ENCODE results near the gene WDR33. TPM values are rescaled to one million over a fixed set of nuclear protein-coding genes. Genes with fewer than 3 reads are reported as not detected.

The WDR33 gene
- total RNA-seq, 2 donors from 2014 or later: 34.9 to 55.6 TPM

DNA sequence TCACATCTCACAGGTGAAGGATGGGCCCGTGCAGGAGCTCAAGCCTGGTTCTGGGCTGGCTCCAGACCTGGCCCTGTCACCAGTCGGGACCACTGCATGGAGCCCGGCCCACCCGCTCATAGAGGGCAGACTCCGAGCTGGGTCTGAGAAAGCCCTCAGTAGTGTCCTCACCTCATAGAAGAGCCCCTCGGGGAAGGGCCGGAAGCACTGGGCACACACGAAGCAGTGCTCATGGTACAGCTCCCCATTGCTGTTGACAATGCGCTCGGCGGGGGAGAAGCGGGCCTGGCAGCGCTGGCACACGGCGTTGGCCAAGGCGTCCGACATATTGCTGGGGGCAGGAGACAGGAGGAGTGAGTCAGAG, 153.8 kb downstream of the WDR33 start:
- no peak overlapping the region for H3K4me3 ChIP-seq
- no peaks in the 10 kb centered on the region for H3K9me3 ChIP-seq
- no peak for DNase-seq (ENCODE audit: low spot score)
- H3K27me3 ChIP-seq (replicated peaks; ENCODE audit: insufficient read depth): no peaks in the 10 kb centered on the region
- H3K27ac ChIP-seq: peak overlapping the region; percentile 19 to 42
- peaks cover 35 to 76% of the 10 kb centered on the region in 2 donors for H3K4me1 ChIP-seq (ENCODE audit: control insufficient read depth in 1 of 2, low read depth in 2 of 2)
- ATAC-seq (ENCODE audit: insufficient number of reproducible peaks, low FRiP score, low read depth): no peak
- H3K36me3 ChIP-seq: peaks cover 37% of the 10 kb centered on the region
- TF ChIP-seq, protein P1, sequence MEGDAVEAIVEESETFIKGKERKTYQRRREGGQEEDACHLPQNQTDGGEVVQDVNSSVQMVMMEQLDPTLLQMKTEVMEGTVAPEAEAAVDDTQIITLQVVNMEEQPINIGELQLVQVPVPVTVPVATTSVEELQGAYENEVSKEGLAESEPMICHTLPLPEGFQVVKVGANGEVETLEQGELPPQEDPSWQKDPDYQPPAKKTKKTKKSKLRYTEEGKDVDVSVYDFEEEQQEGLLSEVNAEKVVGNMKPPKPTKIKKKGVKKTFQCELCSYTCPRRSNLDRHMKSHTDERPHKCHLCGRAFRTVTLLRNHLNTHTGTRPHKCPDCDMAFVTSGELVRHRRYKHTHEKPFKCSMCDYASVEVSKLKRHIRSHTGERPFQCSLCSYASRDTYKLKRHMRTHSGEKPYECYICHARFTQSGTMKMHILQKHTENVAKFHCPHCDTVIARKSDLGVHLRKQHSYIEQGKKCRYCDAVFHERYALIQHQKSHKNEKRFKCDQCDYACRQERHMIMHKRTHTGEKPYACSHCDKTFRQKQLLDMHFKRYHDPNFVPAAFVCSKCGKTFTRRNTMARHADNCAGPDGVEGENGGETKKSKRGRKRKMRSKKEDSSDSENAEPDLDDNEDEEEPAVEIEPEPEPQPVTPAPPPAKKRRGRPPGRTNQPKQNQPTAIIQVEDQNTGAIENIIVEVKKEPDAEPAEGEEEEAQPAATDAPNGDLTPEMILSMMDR (IDR thresholded peaks at IDR 0.05): no peak

DNA sequence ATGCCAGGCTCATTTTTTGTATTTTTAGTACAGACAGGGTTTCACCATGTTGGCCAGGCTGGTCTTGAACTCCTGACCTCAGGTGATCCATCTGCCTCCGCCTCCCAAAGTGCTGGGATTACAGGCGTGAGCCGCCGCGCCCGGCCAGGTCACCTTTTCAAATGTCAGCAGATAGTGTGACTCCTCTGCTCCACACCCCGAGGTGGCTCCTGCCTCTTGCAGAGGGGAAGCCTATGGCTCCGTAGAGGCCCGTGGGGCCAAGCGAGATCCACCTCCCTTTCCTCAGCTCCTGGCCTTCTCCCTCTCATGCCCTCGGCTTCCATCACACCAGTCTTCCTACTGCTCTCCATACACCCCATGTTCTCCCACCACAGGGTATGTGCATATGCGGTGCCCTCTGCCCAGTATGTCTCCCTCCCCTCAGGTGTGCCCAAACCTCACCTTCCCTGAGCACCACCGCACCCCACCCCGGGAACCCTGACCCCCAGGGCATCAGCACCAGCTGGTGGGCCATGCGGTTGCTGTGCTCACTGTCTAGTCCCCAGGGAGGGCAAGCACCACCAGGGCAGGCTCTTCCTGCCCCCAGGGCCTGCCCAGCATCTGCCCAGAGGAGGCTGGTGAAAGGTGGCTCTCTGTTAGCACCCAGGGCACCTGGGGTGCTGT, 154.3 kb downstream of the WDR33 start:
- DNase-seq (ENCODE audit: low spot score): no peak
- peaks cover 30 to 76% of the 10 kb centered on the region in 2 donors for H3K4me1 ChIP-seq (ENCODE audit: control insufficient read depth in 1 of 2, low read depth in 2 of 2)
- peaks cover 37% of the 10 kb centered on the region for H3K36me3 ChIP-seq
- no peak overlapping the region for H3K4me3 ChIP-seq
- no peaks in the 10 kb centered on the region for H3K9me3 ChIP-seq
- TF ChIP-seq, protein P1 (IDR thresholded peaks at IDR 0.05): no peak
- no peak for ATAC-seq (ENCODE audit: insufficient number of reproducible peaks, low FRiP score, low read depth)
- peak overlapping the region; percentile 19 to 42 for H3K27ac ChIP-seq
- no peaks in the 10 kb centered on the region for H3K27me3 ChIP-seq (replicated peaks; ENCODE audit: insufficient read depth)

DNA sequence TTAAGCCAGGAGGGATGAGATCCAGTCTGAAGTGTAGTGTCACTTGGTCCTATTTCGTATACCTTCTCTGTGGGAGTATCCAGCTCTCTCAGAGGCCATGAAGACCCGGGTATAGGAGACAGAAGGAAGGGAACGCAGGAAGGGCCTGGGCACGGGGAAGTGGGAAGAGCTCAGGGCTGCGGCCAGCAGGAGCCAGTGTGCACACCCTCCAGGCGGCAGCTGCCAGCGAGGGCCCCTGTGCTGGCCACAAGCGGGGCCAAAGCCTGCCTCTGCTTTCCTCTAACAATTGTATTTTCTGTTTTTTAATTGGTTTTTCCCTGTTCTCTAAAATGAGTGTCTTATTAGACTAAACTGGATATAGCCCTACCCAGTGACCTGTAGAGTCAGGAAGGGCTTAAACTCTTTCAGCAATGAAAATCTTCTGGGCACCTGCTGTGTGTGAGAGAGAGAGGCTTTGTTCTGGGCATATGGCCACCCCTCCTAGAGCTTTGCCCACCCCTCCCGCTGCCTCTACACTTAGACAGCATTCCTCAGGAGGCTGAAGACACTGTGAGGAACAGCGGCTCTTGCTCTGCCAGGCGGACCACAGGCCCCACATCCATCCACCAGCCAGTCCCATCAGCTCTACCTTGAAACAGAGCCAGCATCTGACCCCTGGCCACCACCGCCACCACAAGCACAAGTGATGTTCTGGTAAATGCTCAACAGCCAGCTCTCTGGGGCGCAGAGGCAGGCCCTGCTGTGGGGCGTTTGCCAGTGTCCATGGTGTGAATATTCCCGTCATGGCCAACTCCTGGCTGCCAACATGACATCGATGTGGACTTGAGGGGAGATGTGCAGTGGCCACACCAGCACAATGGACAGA, 155.5 kb downstream of the WDR33 start:
- TF ChIP-seq, protein P1 (IDR thresholded peaks at IDR 0.05): no peak
- ATAC-seq (ENCODE audit: insufficient number of reproducible peaks, low FRiP score, low read depth) (no peak), DNase-seq (ENCODE audit: low spot score) (no peak)
- H3K9me3 ChIP-seq: no peaks in the 10 kb centered on the region
- H3K4me3 ChIP-seq: no peak overlapping the region
- peak overlapping the region; percentile 1 to 19 for H3K27ac ChIP-seq
- H3K4me1 ChIP-seq (ENCODE audit: control insufficient read depth in 1 of 2, low read depth in 2 of 2): peaks cover 24 to 73% of the 10 kb centered on the region in 2 donors
- no peaks in the 10 kb centered on the region for H3K27me3 ChIP-seq (replicated peaks; ENCODE audit: insufficient read depth)
- H3K36me3 ChIP-seq: peaks cover 37% of the 10 kb centered on the region

DNA sequence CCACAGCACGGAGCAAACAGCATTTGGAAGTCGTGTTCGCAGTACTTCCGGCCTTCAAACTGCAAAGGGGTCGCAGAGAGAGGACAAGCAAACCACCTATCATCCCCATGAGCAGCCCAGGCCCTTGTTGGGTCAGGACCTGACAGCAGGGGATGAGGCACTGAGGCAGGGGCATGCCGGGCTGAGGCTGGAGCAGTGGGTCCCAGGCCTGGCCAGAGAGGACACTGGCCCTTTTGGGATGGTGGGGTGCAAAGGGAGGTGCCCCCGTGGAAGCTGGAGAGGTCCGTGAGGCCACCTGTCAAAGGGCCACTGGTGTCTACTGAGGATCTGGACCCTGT, 156.2 kb downstream of the WDR33 start:
- H3K36me3 ChIP-seq: peaks cover 37% of the 10 kb centered on the region
- H3K27ac ChIP-seq: peak overlapping the region in 1 of 2 donors; percentile 0

More for the DNA sequence above, 156.2 kb downstream of the WDR33 start:
- no peaks in the 10 kb centered on the region for H3K9me3 ChIP-seq
- ATAC-seq (ENCODE audit: insufficient number of reproducible peaks, low FRiP score, low read depth) (no peak), DNase-seq (ENCODE audit: low spot score) (no peak)
- TF ChIP-seq, protein P1 (IDR thresholded peaks at IDR 0.05): no peak
- H3K27me3 ChIP-seq (replicated peaks; ENCODE audit: insufficient read depth): no peaks in the 10 kb centered on the region
- no peak overlapping the region for H3K4me3 ChIP-seq
- peaks cover 25 to 73% of the 10 kb centered on the region in 2 donors for H3K4me1 ChIP-seq (ENCODE audit: control insufficient read depth in 1 of 2, low read depth in 2 of 2)
